ENCODE data around the gene PDE1A.

DNA sequence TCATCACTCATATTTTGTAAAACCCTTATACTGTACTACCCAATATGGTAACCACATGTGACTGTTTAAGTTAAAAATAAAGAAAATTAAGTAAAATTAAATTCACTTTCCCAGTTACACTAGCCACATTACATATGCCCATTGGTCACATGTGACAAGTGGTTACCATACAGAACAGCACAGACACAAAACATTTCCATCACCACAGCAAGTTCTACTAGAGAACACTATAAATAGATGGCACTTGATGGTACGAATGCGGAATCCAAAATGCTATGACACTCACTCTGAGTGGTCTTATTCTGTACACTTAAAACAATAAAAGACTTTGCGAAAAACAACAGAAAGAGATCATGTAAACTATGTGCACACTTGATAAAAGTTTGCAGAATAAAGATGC is 202.2 kb downstream of the PDE1A start:
- TF ChIP-seq, protein P1, sequence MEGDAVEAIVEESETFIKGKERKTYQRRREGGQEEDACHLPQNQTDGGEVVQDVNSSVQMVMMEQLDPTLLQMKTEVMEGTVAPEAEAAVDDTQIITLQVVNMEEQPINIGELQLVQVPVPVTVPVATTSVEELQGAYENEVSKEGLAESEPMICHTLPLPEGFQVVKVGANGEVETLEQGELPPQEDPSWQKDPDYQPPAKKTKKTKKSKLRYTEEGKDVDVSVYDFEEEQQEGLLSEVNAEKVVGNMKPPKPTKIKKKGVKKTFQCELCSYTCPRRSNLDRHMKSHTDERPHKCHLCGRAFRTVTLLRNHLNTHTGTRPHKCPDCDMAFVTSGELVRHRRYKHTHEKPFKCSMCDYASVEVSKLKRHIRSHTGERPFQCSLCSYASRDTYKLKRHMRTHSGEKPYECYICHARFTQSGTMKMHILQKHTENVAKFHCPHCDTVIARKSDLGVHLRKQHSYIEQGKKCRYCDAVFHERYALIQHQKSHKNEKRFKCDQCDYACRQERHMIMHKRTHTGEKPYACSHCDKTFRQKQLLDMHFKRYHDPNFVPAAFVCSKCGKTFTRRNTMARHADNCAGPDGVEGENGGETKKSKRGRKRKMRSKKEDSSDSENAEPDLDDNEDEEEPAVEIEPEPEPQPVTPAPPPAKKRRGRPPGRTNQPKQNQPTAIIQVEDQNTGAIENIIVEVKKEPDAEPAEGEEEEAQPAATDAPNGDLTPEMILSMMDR (IDR thresholded peaks at IDR 0.05), result no peak
- no peak for TF ChIP-seq POLR2A (IDR thresholded peaks at IDR 0.05)

Data from prostate gland (tissue), 2 donors.